Stimulated activated memory B cell treated with anti-CD40 and anti-IgM and Interleukin-4, amounts not matched to agents 10 μg/mL and 1 μg/mL and 100 μg/mL, for 72 hours (primary cell): Measurements from ENCODE around the gene GPA33.
A peak's percentile ranks its signal among the peaks of the same experiment; 100 is the strongest.

Source experiments
- ATAC-seq: fragments of 150-1000 bp; cut with Tn5 transposase; 2 replicates; pipeline ENCODE4 v1.10.0; 2021
- H3K27ac Mint-ChIP-seq: one replicate; pipeline ENCODE4 v1.8.0; 2022; ENCODE audit warnings: mild to moderate bottlenecking, mixed read lengths
- H3K27me3 Mint-ChIP-seq: one replicate; pipeline ENCODE4 v1.8.0; 2022; ENCODE audit warnings: mixed read lengths
- H3K36me3 Mint-ChIP-seq: one replicate; pipeline ENCODE4 v1.8.0; 2022; ENCODE audit warnings: mixed read lengths
- H3K4me1 Mint-ChIP-seq: one replicate; pipeline ENCODE4 v1.8.0; 2022; ENCODE audit warnings: mixed read lengths
- H3K4me3 Mint-ChIP-seq: one replicate; pipeline ENCODE4 v1.8.0; 2022; ENCODE audit warnings: mild to moderate bottlenecking, moderate library complexity, mixed read lengths
- H3K9me3 Mint-ChIP-seq: one replicate; pipeline ENCODE4 v1.8.0; 2022; ENCODE audit warnings: mixed read lengths

Gene GPA33

GRCh38 chr1:167090314-167090942 is at the start of gene GPA33:
TSS of gene GPA33 (minus strand) at chr1:167090377. CDS start at chr1:167090287, 90 bp downstream.
- peaks cover 11% of the 10 kb centered on the region for H3K27me3 Mint-ChIP-seq
- ATAC-seq, result peak; percentile 81
- peaks cover 10% of the 10 kb centered on the region for H3K4me1 Mint-ChIP-seq
- no peaks in the 10 kb centered on the region for H3K36me3 Mint-ChIP-seq
- peak within 1 kb of the TSS; percentile 85 for H3K27ac Mint-ChIP-seq
- H3K9me3 Mint-ChIP-seq, result no peaks in the 10 kb centered on the region
- no peak within 1 kb of the TSS for H3K4me3 Mint-ChIP-seq

GRCh38 chr1:167138703-167139102 is 48.5 kb upstream of the GPA33 start:
- Mint-ChIP-seq H3K4me3 (no peak overlapping the region), H3K27me3 (peaks cover 36% of the 10 kb centered on the region), H3K36me3 (no peaks in the 10 kb centered on the region), H3K27ac (no peak overlapping the region), H3K4me1 (no peaks in the 10 kb centered on the region), H3K9me3 (no peaks in the 10 kb centered on the region)
- no peak for ATAC-seq

- no peak for ATAC-seq
- no peak overlapping the region for H3K4me3 Mint-ChIP-seq
- H3K36me3 Mint-ChIP-seq, result no peaks in the 10 kb centered on the region
- H3K27me3 Mint-ChIP-seq, result peaks cover 33% of the 10 kb centered on the region
- no peaks in the 10 kb centered on the region for H3K4me1 Mint-ChIP-seq
- no peak overlapping the region for H3K27ac Mint-ChIP-seq
- H3K9me3 Mint-ChIP-seq, result no peaks in the 10 kb centered on the region
Observed at GRCh38 chr1:167137793-167138510, 47.8 kb upstream of the GPA33 start.

GRCh38 chr1:167137332-167137781 is 47.2 kb upstream of the GPA33 start:
- Mint-ChIP-seq H3K9me3 (no peaks in the 10 kb centered on the region), H3K27ac (no peak overlapping the region), H3K4me3 (no peak overlapping the region), H3K27me3 (peaks cover 38% of the 10 kb centered on the region), H3K4me1 (no peaks in the 10 kb centered on the region), H3K36me3 (no peaks in the 10 kb centered on the region)
- no peak for ATAC-seq

- H3K27me3 Mint-ChIP-seq, result peaks cover 43% of the 10 kb centered on the region
- H3K4me1 Mint-ChIP-seq, result no peaks in the 10 kb centered on the region
- ATAC-seq, result no peak
- H3K9me3 Mint-ChIP-seq, result no peaks in the 10 kb centered on the region
- no peak overlapping the region for H3K4me3 Mint-ChIP-seq
- no peak overlapping the region for H3K27ac Mint-ChIP-seq
- no peaks in the 10 kb centered on the region for H3K36me3 Mint-ChIP-seq
Observed at GRCh38 chr1:167136806-167137205, 46.6 kb upstream of the GPA33 start.

- Mint-ChIP-seq H3K27ac (no peak overlapping the region), H3K4me3 (no peak overlapping the region), H3K27me3 (peaks cover 49% of the 10 kb centered on the region), H3K36me3 (no peaks in the 10 kb centered on the region), H3K9me3 (no peaks in the 10 kb centered on the region), H3K4me1 (no peaks in the 10 kb centered on the region)
- no peak for ATAC-seq
Observed at GRCh38 chr1:167136191-167136614, 46.0 kb upstream of the GPA33 start.

- Mint-ChIP-seq H3K9me3 (no peaks in the 10 kb centered on the region), H3K27ac (no peak overlapping the region), H3K36me3 (no peaks in the 10 kb centered on the region), H3K27me3 (peaks cover 52% of the 10 kb centered on the region), H3K4me3 (no peak overlapping the region), H3K4me1 (no peaks in the 10 kb centered on the region)
- ATAC-seq, result no peak
Observed at GRCh38 chr1:167135281-167135840, 45.2 kb upstream of the GPA33 start.

GRCh38 chr1:167132301-167133010 is 42.3 kb upstream of the GPA33 start:
- Mint-ChIP-seq H3K36me3 (no peaks in the 10 kb centered on the region), H3K9me3 (no peaks in the 10 kb centered on the region), H3K4me3 (no peak overlapping the region), H3K27me3 (peaks cover 77% of the 10 kb centered on the region), H3K4me1 (no peaks in the 10 kb centered on the region), H3K27ac (no peak overlapping the region)
- ATAC-seq, result peak; percentile 24

- no peak overlapping the region for H3K4me3 Mint-ChIP-seq
- H3K27me3 Mint-ChIP-seq, result peaks cover 87% of the 10 kb centered on the region
- no peak overlapping the region for H3K27ac Mint-ChIP-seq
- H3K9me3 Mint-ChIP-seq, result no peaks in the 10 kb centered on the region
- ATAC-seq, result no peak
- no peaks in the 10 kb centered on the region for H3K36me3 Mint-ChIP-seq
- no peaks in the 10 kb centered on the region for H3K4me1 Mint-ChIP-seq
Observed at GRCh38 chr1:167130829-167131510, 40.8 kb upstream of the GPA33 start.

- no peak for ATAC-seq
- H3K27ac Mint-ChIP-seq, result no peak overlapping the region
- no peaks in the 10 kb centered on the region for H3K4me1 Mint-ChIP-seq
- no peak overlapping the region for H3K4me3 Mint-ChIP-seq
- H3K36me3 Mint-ChIP-seq, result no peaks in the 10 kb centered on the region
- H3K9me3 Mint-ChIP-seq, result no peaks in the 10 kb centered on the region
- H3K27me3 Mint-ChIP-seq, result peaks cover 71% of the 10 kb centered on the region
Observed at GRCh38 chr1:167128261-167129227, 38.4 kb upstream of the GPA33 start.

- Mint-ChIP-seq H3K4me3 (no peak overlapping the region), H3K4me1 (no peaks in the 10 kb centered on the region), H3K27ac (no peak overlapping the region), H3K27me3 (peaks cover 69% of the 10 kb centered on the region), H3K36me3 (no peaks in the 10 kb centered on the region), H3K9me3 (no peaks in the 10 kb centered on the region)
- ATAC-seq, result no peak
Observed at GRCh38 chr1:167127661-167128060, 37.5 kb upstream of the GPA33 start.

- Mint-ChIP-seq H3K27me3 (peaks cover 64% of the 10 kb centered on the region), H3K36me3 (no peaks in the 10 kb centered on the region), H3K4me3 (no peak overlapping the region), H3K4me1 (no peaks in the 10 kb centered on the region), H3K27ac (no peak overlapping the region), H3K9me3 (no peaks in the 10 kb centered on the region)
- ATAC-seq, result no peak
Observed at GRCh38 chr1:167127236-167127635, 37.1 kb upstream of the GPA33 start.

- H3K36me3 Mint-ChIP-seq, result no peaks in the 10 kb centered on the region
- no peak for ATAC-seq
- no peaks in the 10 kb centered on the region for H3K9me3 Mint-ChIP-seq
- no peak overlapping the region for H3K4me3 Mint-ChIP-seq
- H3K27ac Mint-ChIP-seq, result no peak overlapping the region
- H3K27me3 Mint-ChIP-seq, result peaks cover 62% of the 10 kb centered on the region
- H3K4me1 Mint-ChIP-seq, result no peaks in the 10 kb centered on the region
Observed at GRCh38 chr1:167126811-167127210, 36.6 kb upstream of the GPA33 start.

- H3K4me3 Mint-ChIP-seq, result no peak overlapping the region
- no peaks in the 10 kb centered on the region for H3K4me1 Mint-ChIP-seq
- no peaks in the 10 kb centered on the region for H3K9me3 Mint-ChIP-seq
- H3K27ac Mint-ChIP-seq, result no peak overlapping the region
- no peaks in the 10 kb centered on the region for H3K36me3 Mint-ChIP-seq
- H3K27me3 Mint-ChIP-seq, result peaks cover 62% of the 10 kb centered on the region
- ATAC-seq, result no peak
Observed at GRCh38 chr1:167126317-167126716, 36.1 kb upstream of the GPA33 start.
